ENCODE measurements around the gene CD180.

Gene CD180

DNA sequence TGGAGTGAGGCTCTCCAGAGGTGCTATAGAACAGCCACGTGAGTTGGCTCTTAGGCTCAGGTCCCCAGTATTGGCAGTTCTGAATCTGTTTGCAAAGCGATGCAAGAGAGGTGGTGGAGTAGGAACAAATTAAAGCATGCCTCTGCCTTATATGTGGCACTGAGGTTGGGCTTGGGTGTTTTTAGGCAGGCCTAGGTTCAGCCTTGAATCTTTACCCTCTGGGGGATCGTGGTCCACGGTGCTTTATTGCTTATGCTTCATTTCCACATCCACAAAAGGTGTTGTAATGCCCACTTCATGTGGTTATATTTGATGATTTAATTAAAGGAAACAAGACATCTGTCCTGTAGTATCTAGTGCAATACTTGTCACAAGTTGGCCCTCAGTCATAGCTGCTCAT is 56.2 kb downstream of the CD180 start:
- DNase-seq (ENCODE audit: extremely low read depth, low read depth): no peak
- H3K4me3 ChIP-seq (replicated peaks; ENCODE audit: low read depth, low read length): no peak overlapping the region
- TF ChIP-seq, protein P1, sequence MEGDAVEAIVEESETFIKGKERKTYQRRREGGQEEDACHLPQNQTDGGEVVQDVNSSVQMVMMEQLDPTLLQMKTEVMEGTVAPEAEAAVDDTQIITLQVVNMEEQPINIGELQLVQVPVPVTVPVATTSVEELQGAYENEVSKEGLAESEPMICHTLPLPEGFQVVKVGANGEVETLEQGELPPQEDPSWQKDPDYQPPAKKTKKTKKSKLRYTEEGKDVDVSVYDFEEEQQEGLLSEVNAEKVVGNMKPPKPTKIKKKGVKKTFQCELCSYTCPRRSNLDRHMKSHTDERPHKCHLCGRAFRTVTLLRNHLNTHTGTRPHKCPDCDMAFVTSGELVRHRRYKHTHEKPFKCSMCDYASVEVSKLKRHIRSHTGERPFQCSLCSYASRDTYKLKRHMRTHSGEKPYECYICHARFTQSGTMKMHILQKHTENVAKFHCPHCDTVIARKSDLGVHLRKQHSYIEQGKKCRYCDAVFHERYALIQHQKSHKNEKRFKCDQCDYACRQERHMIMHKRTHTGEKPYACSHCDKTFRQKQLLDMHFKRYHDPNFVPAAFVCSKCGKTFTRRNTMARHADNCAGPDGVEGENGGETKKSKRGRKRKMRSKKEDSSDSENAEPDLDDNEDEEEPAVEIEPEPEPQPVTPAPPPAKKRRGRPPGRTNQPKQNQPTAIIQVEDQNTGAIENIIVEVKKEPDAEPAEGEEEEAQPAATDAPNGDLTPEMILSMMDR (IDR thresholded peaks at IDR 0.05; ENCODE audit: low read depth, low read length, missing control alignments): no peak

DNA sequence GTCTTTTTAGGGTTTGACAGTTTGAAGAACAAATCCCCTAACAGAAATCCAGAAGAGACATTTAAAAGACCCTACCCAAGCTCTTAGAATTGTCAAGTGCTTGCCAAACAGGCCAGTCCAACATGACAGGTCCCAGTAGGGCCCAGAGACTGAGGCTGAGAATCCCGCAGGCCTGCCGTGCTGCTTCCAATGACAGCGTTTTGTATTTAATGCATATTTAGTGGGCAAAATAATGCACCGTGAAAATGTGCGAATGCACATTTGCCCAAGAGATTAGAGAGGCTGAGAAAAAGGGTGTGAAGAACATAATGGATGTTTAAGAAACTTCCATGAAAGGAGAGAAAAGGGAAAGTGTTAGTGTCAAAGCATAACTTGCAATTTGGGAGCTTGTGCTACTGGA is 57.6 kb downstream of the CD180 start:
- H3K4me3 ChIP-seq (replicated peaks; ENCODE audit: low read depth, low read length): no peak overlapping the region
- DNase-seq (ENCODE audit: extremely low read depth, low read depth): no peak
- TF ChIP-seq, protein P1 (IDR thresholded peaks at IDR 0.05; ENCODE audit: low read depth, low read length, missing control alignments): no peak

DNA sequence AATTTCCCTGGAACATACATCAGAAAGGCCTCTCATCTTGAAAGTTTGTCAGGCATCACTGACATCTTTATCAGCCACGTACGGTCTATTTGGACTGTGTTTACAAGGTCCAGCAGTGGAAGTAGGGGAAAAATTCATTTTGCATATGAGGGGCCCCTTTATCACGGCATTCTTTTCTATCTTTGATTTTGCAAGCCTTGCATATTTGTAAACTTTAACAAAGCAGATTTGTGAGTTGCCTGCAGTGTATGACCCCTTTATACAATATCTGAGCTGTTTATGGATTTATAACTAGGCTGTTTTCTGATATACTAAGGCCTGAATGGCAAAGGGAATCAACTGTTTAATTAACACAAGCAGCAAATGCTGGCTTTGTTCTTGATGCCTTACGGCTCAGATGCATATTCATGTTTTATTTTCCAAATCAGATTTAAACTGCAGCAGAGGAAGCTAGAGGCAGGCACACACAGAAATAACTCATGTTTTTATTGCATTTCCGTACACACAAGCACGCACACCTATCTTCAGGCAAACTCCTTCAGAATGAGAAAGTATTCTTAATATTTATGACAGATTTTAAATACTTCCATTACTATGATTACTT is 61.1 kb downstream of the CD180 start:
- no peak overlapping the region for H3K4me3 ChIP-seq (replicated peaks; ENCODE audit: low read depth, low read length)

DNA sequence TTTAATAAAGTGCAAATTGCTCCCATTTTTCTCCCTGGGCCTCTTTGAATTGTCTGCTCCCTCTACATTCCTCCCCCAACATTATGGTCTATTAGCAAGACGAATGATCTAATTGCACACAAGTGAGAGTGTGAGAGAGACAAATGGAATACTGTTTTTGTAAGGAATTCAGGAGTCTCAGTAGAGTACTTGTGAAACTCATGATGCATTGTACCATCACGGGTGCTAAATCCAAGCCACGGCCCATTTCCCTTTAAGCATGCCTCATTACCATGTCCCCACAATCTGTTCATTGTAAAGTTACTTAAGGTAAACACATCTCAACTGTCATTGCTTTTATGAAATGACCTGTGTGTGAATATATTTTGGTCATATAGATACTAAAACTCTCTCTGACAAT is 62.8 kb downstream of the CD180 start:
- TF ChIP-seq, protein P1 (IDR thresholded peaks at IDR 0.05; ENCODE audit: low read depth, low read length, missing control alignments): no peak
- no peak for DNase-seq (ENCODE audit: extremely low read depth, low read depth)
- no peak overlapping the region for H3K4me3 ChIP-seq (replicated peaks; ENCODE audit: low read depth, low read length)

More for the DNA sequence above, 61.1 kb downstream of the CD180 start:
- TF ChIP-seq, protein P1 (IDR thresholded peaks at IDR 0.05; ENCODE audit: low read depth, low read length, missing control alignments): no peak
- DNase-seq (ENCODE audit: extremely low read depth, low read depth): no peak

DNA sequence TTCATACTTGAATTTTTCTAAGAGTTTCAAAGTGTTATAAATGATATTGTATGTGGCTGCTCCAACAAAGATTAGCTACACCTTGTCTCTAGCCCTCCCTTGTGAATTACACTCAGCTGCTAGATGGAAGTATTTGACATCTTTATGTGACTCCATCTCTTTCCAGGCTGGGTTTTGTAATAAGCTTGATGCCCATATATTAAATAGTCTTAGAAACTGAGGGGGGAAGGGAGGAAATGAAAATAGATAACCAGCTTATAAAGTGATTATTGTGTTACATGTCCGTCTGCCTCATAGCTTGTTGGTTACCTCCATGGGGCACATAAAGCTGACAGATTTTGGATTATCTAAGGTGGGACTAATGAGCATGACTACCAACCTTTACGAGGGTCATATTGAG is 63.4 kb downstream of the CD180 start:
- no peak for DNase-seq (ENCODE audit: extremely low read depth, low read depth)
- TF ChIP-seq, protein P1 (IDR thresholded peaks at IDR 0.05; ENCODE audit: low read depth, low read length, missing control alignments): no peak
- no peak overlapping the region for H3K4me3 ChIP-seq (replicated peaks; ENCODE audit: low read depth, low read length)

DNA sequence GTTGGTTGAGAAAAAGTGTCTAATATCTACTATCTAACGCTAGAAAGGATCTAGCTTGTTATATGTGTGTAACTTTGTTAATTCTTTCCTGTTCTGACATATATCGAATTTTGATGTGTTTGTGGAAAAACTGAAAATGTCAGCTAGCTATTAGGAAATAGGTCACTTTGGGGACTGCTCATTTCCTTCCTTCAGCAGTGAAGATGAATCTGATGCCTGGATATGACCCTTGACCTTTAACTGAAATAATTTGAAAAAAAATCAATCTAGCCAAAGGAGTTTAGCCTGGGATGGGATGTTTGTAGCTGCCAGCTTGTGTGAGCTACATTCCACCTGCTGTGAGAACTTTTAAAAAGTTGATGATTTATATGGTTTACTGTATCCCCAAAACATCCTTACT is 66.8 kb downstream of the CD180 start:
- no peak overlapping the region for H3K4me3 ChIP-seq (replicated peaks; ENCODE audit: low read depth, low read length)
- TF ChIP-seq, protein P1 (IDR thresholded peaks at IDR 0.05; ENCODE audit: low read depth, low read length, missing control alignments): no peak
- no peak for DNase-seq (ENCODE audit: extremely low read depth, low read depth)
